Thyroid gland (tissue), 4 donors: ENCODE measurements around the gene LRRC58. TPM values are rescaled to one million over a fixed set of nuclear protein-coding genes. Genes with fewer than 3 reads are reported as not detected.

ENCODE experiments used
- DNase-seq, 2 donors: peaks; one replicate each; pipeline ENCODE4 v3.0.0-alpha.2; 2019
- H3K27ac ChIP-seq, 3 donors: fragments of 200-600 bp; sonication (generic); 1 replicate in 2 of 3; 2 replicates in 1 of 3; pipeline ENCODE4 v1.5.1; 2016 to 2019; ENCODE audit warnings: mild to moderate bottlenecking in 1 of 3, moderate library complexity in 1 of 3
- H3K27me3 ChIP-seq: fragments of 200-600 bp; sonication (generic); one replicate; pipeline ENCODE4 v1.5.1; 2019
- H3K36me3 ChIP-seq, 2 donors: fragments of 200-600 bp; sonication (generic); one replicate each; pipeline ENCODE4 v1.5.1; 2016 to 2019
- H3K4me1 ChIP-seq, 2 donors: fragments of 200-600 bp; sonication (generic); one replicate each; pipeline ENCODE4 v1.5.1; 2017 to 2019
- H3K4me3 ChIP-seq, 3 donors: fragments of 200-600 bp; sonication (generic); replicated peaks in 1 of 3; 1 replicate in 2 of 3; 2 replicates in 1 of 3; pipeline ENCODE4 v1.5.1; 2016; ENCODE audit warnings: mild to moderate bottlenecking in 1 of 3
- H3K9me3 ChIP-seq: fragments of 200-600 bp; sonication (generic); one replicate; pipeline ENCODE4 v1.5.1; 2017
- POLR2A ChIP-seq, 2 donors: fragments of 450-650 bp; IDR thresholded peaks; one replicate each; pipeline ENCODE4 v1.6.1; 2017; ENCODE audit warnings: antibody characterized with exemption in 2 of 2, mild to moderate bottlenecking in 2 of 2, moderate library complexity in 1 of 2
- WGBS, 2 donors: methylation state at CpG; one replicate each; pipeline ENCODE4 v1.1.5; 2017; 5-methylcytosine and 5-hydroxymethylcytosine counted together
- intact Hi-C: fragments of 100-400 bp; cut with DNase I; formaldehyde crosslinking; loops from one replicate; pipeline ENCODE4 v1.15.1; 2023
- microRNA counts, 2 donors: library from miRNA; unstranded; fragments of <30 nt; microRNA quantifications; one replicate each; lab custom pipeline; 2016 to 2017
- total RNA-seq, 4 donors: library from RNA; depleted of rRNA; stranded (reverse); fragments of >200 nt; gene quantifications; one replicate each; pipeline ENCODE4 v1.2.3, GENCODE V29; 2016
- TF ChIP-seq, protein P1 (sequence below), 6 experiments: fragments of 200-600 bp in 3 of 6; fragments of 450-650 bp in 3 of 6; sonication (generic) in 3 of 6; IDR thresholded peaks; one replicate each; pipeline ENCODE4 v1.5.1; 2016 to 2019; ENCODE audit warnings: antibody characterized with exemption in 6 of 6, mild to moderate bottlenecking in 2 of 6, inconsistent platforms in 1 of 6, moderate library complexity in 1 of 6

LRRC58 gene
- total RNA-seq, 4 donors from 2014 or later = 40.3 to 52.4 (median 44.6) TPM

DNA sequence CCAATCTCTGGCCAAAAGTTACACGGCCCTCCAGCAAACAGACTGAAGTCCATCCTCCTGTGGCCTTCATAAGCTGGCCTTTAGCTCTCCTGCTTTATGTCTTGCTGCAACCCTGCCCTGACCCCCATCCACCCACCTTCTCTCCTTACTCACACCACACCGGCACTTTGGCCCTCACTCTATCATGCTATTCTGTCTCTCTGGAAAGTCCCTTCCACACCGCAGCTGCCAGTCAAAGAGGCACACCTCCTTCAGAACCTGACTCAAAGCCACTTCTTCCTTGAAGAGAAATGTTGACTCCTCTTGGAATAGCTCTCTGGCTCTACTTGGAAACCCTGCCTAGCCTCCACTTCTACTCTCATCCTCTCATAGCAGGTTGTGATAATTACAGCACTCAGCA, 68.6 kb downstream of the LRRC58 start:
- WGBS, 2 donors = 74 to 81% methylated on average over 3 of the region's 3 CpGs
- no peak overlapping the region for H3K4me3 ChIP-seq
- TF ChIP-seq, protein P1, sequence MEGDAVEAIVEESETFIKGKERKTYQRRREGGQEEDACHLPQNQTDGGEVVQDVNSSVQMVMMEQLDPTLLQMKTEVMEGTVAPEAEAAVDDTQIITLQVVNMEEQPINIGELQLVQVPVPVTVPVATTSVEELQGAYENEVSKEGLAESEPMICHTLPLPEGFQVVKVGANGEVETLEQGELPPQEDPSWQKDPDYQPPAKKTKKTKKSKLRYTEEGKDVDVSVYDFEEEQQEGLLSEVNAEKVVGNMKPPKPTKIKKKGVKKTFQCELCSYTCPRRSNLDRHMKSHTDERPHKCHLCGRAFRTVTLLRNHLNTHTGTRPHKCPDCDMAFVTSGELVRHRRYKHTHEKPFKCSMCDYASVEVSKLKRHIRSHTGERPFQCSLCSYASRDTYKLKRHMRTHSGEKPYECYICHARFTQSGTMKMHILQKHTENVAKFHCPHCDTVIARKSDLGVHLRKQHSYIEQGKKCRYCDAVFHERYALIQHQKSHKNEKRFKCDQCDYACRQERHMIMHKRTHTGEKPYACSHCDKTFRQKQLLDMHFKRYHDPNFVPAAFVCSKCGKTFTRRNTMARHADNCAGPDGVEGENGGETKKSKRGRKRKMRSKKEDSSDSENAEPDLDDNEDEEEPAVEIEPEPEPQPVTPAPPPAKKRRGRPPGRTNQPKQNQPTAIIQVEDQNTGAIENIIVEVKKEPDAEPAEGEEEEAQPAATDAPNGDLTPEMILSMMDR (IDR thresholded peaks at IDR 0.05) = no peak
- TF ChIP-seq POLR2A (IDR thresholded peaks at IDR 0.05) = no peak
- no peaks in the 10 kb centered on the region for H3K36me3 ChIP-seq
- intact Hi-C loops = no loop called here
- no peak for DNase-seq
- no peaks in the 10 kb centered on the region for H3K27me3 ChIP-seq
- H3K9me3 ChIP-seq = no peaks in the 10 kb centered on the region
- H3K4me1 ChIP-seq = peaks cover 3 to 4% of the 10 kb centered on the region in 2 donors
- H3K27ac ChIP-seq = no peak overlapping the region

DNA sequence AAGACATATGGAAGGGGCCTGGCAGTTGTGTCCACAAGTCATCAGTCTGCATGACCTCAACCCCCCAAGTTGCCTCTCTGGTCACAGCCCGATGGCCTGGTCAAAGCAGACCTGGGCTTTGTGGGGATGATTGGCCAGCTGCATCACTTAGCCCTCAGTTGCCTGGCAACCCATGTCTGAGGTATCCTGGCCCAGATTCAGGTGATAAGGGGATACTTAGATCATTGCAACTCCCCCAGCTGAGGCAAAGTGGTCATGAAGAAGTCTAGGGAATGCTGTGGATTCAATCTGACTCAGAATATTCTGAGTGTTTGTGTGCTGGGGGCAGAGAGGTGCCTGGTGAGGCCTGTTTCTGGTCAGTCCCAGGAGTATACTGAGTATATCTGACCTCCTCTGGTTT, 69.1 kb downstream of the LRRC58 start:
- WGBS, 2 donors = 60 to 71% methylated on average over 1 of the region's 1 CpG
- TF ChIP-seq, protein P1 (IDR thresholded peaks at IDR 0.05) = no peak
- TF ChIP-seq POLR2A (IDR thresholded peaks at IDR 0.05) = no peak
- H3K36me3 ChIP-seq = no peaks in the 10 kb centered on the region
- no peak for DNase-seq
- no peaks in the 10 kb centered on the region for H3K9me3 ChIP-seq
- intact Hi-C loops = no loop called here
- no peak overlapping the region for H3K4me3 ChIP-seq
- no peaks in the 10 kb centered on the region for H3K4me1 ChIP-seq
- no peak overlapping the region for H3K27ac ChIP-seq
- H3K27me3 ChIP-seq = no peaks in the 10 kb centered on the region

DNA sequence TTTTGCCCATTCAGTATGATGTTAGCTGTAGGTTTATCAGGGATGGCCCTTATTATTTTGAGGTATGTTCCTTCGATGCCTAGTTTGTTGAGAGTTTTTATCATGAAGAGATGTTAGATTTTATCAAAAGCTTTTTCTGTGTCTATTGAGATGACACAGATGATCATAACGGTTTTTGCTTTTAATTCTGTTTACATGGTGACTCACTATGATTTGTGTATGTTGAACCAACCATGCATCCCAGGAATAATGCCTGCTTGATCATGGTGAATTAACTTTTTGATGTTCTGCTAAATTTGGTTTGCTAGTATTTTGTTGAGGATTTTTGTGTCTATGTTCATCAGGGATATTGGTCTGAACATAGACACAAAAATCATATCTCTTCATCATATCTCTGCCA, 72.4 kb downstream of the LRRC58 start:
- no peak overlapping the region for H3K27ac ChIP-seq
- H3K9me3 ChIP-seq = no peaks in the 10 kb centered on the region
- H3K4me3 ChIP-seq = no peak overlapping the region
- H3K36me3 ChIP-seq = no peaks in the 10 kb centered on the region
- intact Hi-C loops = no loop called here
- no peaks in the 10 kb centered on the region for H3K27me3 ChIP-seq
- no peak for TF ChIP-seq POLR2A (IDR thresholded peaks at IDR 0.05)
- TF ChIP-seq, protein P1 (IDR thresholded peaks at IDR 0.05) = no peak
- WGBS, 2 donors = 83 to 93% methylated on average over 2 of the region's 2 CpGs
- DNase-seq = no peak
- no peaks in the 10 kb centered on the region for H3K4me1 ChIP-seq

DNA sequence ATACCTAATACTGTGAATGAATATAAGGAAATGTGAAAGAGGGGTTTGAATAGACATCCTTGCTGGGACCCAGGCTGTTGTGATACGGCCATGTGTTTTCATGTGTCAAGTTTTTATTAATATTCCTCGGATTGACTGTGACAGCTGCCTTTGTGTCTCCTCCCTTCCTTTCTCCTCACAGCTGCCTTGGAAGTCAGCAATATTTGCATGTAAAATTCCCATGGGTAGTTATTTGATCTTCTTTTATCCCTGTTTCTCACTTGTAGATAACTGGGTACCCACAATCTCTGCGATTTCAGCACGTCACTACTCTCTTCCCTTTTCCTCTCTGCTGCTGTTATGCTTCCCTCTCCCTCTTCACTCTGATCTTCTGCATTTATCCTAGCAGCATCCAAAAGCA, 73.5 kb downstream of the LRRC58 start:
- Histone ChIP-seq H3K36me3 (no peaks in the 10 kb centered on the region), H3K27me3 (no peaks in the 10 kb centered on the region), H3K4me3 (no peak overlapping the region), H3K9me3 (no peaks in the 10 kb centered on the region), H3K27ac (no peak overlapping the region), H3K4me1 (no peaks in the 10 kb centered on the region)
- TF ChIP-seq, protein P1 (IDR thresholded peaks at IDR 0.05) = no peak
- TF ChIP-seq POLR2A (IDR thresholded peaks at IDR 0.05) = no peak
- 61 to 67% methylated on average over 4 of the region's 4 CpGs for WGBS, 2 donors
- no peak for DNase-seq
- intact Hi-C loops = no loop called here

DNA sequence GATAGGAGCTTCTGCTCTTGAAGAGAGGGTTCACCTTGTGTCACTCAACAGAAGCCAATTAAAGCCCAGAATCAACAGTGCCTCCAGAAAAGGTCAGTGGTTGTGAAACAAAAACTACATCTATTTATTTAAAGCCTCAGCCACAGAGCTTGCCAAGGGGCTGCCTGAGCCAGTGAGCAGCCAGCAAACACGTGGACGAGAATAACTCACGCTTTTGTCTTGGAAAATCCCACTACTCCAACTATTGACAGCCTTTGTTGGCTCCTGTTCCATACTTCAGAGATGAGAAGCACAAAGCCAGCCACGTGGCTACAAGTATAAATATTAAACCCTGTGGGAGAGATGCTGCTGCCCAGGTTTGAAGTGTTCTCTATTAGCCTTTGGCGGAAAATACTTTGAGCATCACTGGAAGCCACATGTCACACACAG, 74.4 kb downstream of the LRRC58 start:
- Histone ChIP-seq H3K36me3 (no peaks in the 10 kb centered on the region), H3K27ac (peak overlapping the region in 1 of 3 donors; percentile 26), H3K9me3 (no peaks in the 10 kb centered on the region), H3K4me1 (no peaks in the 10 kb centered on the region), H3K4me3 (no peak overlapping the region), H3K27me3 (no peaks in the 10 kb centered on the region)
- intact Hi-C loops = no loop called here
- WGBS, 2 donors = 7 to 22% methylated on average over 5 of the region's 5 CpGs
- DNase-seq = peak; percentile 61 to 70
- no peak for TF ChIP-seq POLR2A (IDR thresholded peaks at IDR 0.05)
- TF ChIP-seq, protein P1 (IDR thresholded peaks at IDR 0.05) = no peak

MicroRNAs within 50 kb of the gene (microRNA counts, 767-probe panel; counts per million panel counts)
- 0 counts per million in 2 donors for microRNA hsa-miR-198 (lab: Ali Mortazavi, UCI)

Other genes with a start within 250 kb of the LRRC58 start
- gene GPR156, start 64.1 kb downstream of the LRRC58 start, total RNA-seq = not detected
- 100 to 1,000 TPM; 135 to 268 (median 228) TPM for gene FSTL1, start 101.6 kb upstream of the LRRC58 start, total RNA-seq
- gene NDUFB4, start 247.0 kb upstream of the LRRC58 start, total RNA-seq = 100 to 1,000 TPM in 3 of 4 donors, 10 to 100 TPM in 1; 91.5 to 158 (median 118) TPM